C4-2B (cell line): ENCODE measurements around the gene BARX1.

Experiments used
- ZFX ChIP-seq: fragments of 450-650 bp; IDR thresholded peaks from 2 replicates; pipeline ENCODE4 v1.6.1; 2017
- TF ChIP-seq, protein P1 (sequence below): fragments of 450-650 bp; conservative IDR thresholded peaks from 2 replicates; pipeline ENCODE4 v1.5.1; 2017; ENCODE audit warnings: mild to moderate bottlenecking

- TF ChIP-seq, protein P1, sequence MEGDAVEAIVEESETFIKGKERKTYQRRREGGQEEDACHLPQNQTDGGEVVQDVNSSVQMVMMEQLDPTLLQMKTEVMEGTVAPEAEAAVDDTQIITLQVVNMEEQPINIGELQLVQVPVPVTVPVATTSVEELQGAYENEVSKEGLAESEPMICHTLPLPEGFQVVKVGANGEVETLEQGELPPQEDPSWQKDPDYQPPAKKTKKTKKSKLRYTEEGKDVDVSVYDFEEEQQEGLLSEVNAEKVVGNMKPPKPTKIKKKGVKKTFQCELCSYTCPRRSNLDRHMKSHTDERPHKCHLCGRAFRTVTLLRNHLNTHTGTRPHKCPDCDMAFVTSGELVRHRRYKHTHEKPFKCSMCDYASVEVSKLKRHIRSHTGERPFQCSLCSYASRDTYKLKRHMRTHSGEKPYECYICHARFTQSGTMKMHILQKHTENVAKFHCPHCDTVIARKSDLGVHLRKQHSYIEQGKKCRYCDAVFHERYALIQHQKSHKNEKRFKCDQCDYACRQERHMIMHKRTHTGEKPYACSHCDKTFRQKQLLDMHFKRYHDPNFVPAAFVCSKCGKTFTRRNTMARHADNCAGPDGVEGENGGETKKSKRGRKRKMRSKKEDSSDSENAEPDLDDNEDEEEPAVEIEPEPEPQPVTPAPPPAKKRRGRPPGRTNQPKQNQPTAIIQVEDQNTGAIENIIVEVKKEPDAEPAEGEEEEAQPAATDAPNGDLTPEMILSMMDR = no peak
- no peak for TF ChIP-seq ZFX
These were observed 14.2 kb downstream of the BARX1 start for GRCh38 chr9:93940951-93941350.
